ENCODE results near the gene ABTB2.
"Not testable (repeated sequence)": the region's sequence is repeated elsewhere in the genome, so short reads cannot be mapped to it uniquely, and the experiment has no call there.

Gene ABTB2

GRCh38 chr11:34250211-34250610, 107.6 kb downstream of the ABTB2 start:
- no peak for TF ChIP-seq CTCF (IDR thresholded peaks at IDR 0.05; ENCODE audit: extremely low read depth, missing control alignments)
- no peak for DNase-seq (ENCODE audit: low spot score)

GRCh38 chr11:34249439-34249838, 108.4 kb downstream of the ABTB2 start:
- TF ChIP-seq CTCF (IDR thresholded peaks at IDR 0.05; ENCODE audit: extremely low read depth, missing control alignments), result no peak
- no peak for DNase-seq (ENCODE audit: low spot score)

GRCh38 chr11:34246511-34246910, 111.3 kb downstream of the ABTB2 start:
- not testable (repeated sequence) for DNase-seq (ENCODE audit: low spot score)

- no peak for TF ChIP-seq CTCF (IDR thresholded peaks at IDR 0.05; ENCODE audit: extremely low read depth, missing control alignments)
- DNase-seq (ENCODE audit: low spot score), result no peak
Observed at GRCh38 chr11:34245041-34245440, 112.8 kb downstream of the ABTB2 start.

GRCh38 chr11:34243600-34244464, 114.0 kb downstream of the ABTB2 start:
- peak; percentile 72 for DNase-seq (ENCODE audit: low spot score)
- no peak for TF ChIP-seq CTCF (IDR thresholded peaks at IDR 0.05; ENCODE audit: extremely low read depth, missing control alignments)

- no peak for DNase-seq (ENCODE audit: low spot score)
- TF ChIP-seq CTCF (IDR thresholded peaks at IDR 0.05; ENCODE audit: extremely low read depth, missing control alignments), result no peak
Observed at GRCh38 chr11:34242037-34242625, 115.7 kb downstream of the ABTB2 start.

- TF ChIP-seq CTCF (IDR thresholded peaks at IDR 0.05; ENCODE audit: extremely low read depth, missing control alignments), result no peak
- DNase-seq (ENCODE audit: low spot score), result no peak
Observed at GRCh38 chr11:34240150-34240494, 117.7 kb downstream of the ABTB2 start.

Data from GM20000 (cell line).